HG02970 (cell line): ENCODE data around the gene TAF1B.
"Not testable (repeated sequence)": the region's sequence is repeated elsewhere in the genome, so short reads cannot be mapped to it uniquely, and the experiment has no call there.

Source experiments
- ATAC-seq: cut with Tn5 transposase; IDR thresholded peaks from one replicate; pipeline ENCODE4 v1.9.1; 2021; ENCODE audit warnings: mild to moderate bottlenecking, moderate library complexity, moderate number of reproducible peaks; ENCODE audit not compliant: unreplicated experiment, low FRiP score

The TAF1B gene

DNA sequence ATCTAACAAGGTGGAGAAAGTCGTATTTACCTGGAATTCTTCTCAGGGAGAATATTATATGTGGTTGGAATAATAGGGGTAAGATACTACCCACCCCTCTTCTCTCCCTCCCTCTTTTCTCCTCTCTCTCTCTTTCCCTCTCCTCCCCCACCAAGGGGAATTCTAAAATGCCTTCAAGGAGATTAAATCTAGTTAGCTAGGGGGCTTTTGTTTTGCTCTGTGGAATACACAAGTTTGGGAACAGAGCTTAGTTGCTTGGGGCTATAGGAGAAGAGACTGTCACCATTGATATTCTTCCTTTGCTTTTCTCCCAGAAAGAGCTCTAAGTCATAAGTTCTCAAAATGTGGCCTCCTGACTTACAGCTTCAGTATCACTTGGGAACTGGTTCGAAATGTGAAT is 34.5 kb downstream of the TAF1B start:
- no peak for ATAC-seq

DNA sequence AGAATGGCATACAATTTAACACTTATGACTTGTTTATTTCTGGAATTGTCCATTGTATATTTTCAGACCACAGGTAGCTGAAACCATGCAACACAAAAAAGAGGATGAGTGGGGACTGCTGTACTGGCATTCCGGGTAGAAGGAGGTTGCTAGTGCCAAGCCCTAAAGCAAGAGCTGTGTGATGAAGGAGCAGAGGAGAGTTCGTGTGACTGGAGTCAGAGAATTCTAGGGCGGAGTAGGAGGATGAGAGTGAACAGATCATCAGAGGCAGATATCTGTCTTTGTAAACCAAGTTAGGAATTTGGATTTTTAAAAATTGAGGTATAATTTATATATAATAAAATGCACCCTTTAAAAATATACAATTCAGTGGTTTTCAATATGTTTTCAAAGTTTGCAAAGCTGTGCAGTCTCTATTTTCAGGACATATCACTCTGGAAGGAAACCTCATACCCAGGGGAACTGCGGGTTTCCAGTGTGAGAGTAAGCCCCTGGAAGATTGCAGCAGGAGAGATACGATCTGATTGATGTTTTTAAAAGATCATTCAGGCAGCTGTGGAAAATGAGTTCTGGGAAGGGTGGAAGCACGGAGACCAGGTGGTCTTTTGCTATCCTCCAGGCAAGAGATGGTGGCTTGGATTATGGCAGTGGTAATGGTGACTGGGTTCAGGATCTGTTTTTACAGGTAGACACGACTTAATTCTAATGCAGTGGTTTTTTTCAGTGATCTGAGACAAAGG is 36.4 kb downstream of the TAF1B start:
- ATAC-seq: no peak

DNA sequence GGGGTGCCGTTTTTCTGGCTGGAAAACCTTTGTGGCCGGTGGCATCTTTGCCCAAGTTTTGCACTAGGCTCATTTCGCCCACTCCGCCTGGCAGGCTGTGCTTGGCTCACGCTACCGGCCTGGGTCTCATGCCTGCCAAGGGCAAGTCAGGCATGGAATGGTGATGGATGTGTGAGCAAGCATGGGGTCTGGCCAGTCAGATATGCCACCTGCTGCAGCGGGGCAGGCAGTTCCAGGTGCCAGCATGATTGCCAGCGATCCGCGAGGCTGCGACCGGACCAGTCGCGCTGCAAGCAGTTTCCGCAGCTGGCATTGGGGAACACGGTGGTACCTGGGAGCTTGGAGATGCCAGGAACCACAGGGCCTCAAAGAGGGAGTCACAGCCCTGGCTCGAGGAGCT is 40.6 kb downstream of the TAF1B start:
- no peak for ATAC-seq

DNA sequence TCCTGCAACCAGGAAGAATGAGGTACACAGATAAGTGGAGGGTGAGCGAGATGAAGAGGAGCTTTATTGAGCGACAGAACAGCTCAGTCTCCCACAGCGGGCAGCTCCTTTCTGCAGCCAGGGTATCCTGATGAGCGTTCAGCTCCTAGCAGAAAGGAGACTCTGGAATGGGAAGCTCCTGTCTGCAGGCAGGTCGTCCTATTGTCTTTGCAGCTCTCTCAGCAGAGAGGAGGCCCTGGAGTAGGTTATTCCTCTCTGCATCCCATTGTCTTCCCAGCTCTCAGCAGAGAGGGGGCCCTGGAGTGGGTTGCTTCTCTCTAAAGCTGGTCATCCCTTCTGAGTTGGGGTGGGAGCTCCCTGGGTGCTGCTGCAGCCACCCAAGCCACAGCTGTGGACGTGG is 41.2 kb downstream of the TAF1B start:
- no peak for ATAC-seq

DNA sequence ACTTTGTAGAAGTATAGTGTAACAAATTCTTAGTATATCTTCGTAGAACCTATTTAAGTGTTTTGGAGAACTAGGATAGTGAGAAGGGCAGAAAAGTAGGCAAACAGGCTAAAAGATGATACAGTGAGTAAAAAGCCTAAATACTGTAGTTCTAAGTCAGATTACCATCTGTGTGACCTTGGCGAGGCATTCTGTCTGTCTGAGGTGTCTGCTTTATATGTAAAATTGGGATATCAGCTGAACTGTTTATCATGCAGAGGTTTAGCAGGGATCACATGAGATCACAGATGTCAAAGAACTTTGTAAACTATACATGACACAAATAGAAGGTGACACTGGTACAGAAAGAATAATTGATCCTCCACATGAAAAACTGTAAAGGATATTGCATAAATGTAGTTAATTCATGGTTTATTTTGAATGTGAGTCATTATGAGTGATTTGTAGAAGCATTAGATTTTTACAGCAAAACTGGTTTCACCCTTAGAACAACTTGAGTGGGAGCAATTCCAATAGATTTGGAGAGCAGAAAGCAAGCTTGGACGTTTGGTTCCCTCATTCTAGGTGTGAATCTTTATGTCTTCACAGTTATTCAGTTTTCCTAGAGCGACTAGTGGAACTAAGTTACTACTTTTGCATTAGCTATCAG is 41.9 kb downstream of the TAF1B start:
- ATAC-seq: no peak

DNA sequence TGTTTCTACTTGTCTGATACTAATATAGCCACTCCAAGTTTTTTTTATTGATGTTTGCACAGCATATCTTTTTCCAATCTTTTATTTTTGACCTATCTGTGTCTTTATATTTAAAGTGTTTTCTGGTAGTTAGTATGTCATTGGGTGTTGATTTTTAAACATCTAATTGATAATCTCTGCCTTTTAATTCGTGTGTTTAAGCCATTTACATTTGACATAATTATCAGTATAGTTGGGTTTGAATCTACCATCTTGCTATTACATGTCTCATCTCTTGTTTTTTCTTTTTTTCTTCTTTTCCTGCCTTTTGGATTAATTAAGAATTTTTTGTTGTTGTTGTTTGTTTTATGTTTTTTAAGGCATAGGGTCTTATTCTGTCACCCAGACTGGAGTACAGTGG is 44.2 kb downstream of the TAF1B start:
- no peak for ATAC-seq

DNA sequence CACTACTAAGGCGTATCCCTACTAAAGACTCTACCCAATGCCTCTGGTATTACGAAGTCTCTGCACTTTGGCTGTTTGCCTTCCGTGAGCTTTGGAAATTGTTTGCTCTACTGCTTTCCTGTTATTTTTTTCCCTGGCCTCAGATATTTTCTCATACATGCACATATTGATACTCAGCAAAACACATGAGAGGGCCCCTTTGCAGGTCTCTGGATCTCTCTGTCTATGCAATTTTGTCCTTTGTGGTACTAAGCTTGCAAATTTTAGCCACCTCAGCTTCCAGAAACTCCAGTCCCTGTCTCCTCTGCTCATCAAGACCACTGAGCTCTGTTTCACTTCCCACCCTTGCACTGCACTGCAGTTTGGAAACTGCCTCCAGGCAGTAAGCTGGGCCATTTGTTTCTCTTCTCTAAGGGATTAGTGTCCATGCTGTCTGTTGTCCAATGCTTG is 46.6 kb downstream of the TAF1B start:
- ATAC-seq: no peak

DNA sequence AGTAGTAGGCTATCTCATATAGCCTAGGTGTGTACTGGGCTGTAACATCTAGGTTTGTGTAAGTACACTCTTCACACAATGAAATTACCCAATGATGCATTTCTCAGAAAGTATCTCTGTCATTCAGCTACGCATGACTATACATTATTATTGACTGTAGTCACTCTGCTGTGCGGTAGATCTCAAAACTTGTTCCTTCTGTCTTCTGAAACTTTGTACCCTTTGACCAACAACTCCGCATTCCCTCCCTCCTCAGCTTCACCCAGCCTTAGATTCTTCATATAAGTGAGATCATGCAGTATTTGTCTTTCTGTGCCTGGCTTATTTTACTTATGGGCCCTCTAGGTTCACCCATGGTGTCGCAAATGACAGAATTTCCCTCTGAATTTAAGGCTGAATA is 49.0 kb downstream of the TAF1B start:
- no peak for ATAC-seq

DNA sequence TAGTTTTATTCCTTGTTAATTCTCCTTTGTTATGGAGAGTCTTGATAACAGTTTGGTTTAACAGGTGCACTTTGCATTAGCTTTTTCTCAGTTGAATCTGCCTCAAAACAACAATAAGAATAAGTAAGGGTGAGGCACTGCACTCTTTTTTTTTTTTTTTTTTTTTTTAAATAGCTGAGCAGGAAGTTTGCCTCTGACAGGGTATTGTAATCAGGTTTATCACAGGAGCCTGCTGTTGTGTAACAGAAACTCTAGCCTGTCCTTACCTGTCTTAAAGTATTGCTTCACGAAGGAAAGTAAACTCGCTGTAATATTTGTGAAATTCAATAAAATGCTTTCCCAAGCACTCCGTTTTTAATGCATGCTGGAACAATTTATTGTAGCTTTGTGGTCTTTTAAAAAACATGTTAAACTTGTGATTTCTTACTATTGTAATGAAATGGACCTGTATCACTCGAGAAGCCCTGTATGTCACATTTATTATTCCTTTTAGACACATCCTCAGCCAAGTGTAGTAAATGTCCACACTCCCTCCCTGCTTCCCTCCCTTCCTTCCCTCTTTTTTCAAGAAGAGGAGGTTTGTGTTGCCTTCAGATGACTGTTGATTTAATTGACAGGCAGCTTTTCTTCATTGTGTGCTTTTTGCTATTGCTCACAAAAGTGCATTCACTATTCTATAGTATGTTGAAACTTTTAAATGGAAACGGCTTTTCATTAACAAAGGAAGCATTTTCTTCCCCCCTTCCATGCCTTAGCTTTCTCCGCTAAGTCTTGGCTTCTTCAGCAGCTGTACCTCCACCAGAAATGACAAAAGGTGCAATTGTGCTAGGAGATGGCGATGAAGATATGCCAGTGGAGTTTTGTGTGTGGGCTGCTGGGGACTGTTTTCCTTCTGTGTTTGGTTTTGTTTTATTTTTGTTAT is 52.7 kb downstream of the TAF1B start:
- ATAC-seq: no peak

DNA sequence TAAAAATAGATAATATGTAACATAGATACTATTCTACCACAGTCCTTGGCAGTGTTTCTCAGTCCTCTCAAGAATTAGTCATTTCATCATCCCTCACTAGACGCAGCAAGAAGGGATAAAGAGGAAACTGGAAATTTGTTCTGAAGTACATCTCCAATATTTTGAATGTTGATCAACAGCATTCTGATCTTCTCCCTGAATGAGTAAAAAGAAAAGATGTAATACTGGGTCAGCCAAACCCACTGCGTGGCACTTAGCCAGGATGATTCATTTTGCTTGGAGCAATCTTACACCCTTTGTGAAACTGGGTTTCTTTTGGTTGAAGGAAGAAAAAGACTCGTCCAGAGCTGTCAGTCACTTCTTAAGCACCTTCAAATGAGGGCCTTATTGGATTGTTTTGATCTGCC is 54.1 kb downstream of the TAF1B start:
- ATAC-seq: no peak

DNA sequence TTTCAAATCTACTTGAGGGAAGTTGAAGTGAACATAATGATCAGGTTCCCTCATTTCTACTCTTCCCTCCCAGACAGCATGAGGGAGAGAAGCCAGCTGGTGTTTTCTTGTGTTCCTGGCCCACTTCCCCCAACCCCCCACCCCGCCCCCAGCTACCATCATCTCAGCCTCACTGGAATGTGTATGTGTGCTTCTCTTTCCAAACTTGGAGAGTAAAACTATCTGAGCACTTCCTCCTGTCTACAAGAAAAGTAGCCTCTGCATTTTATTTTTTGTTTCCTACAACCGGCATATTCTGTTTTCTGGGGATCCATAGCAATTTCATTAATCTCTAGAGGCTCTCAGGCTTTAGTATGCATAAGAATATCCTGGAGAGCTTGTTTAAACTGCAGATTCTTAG is 54.6 kb downstream of the TAF1B start:
- ATAC-seq: no peak

DNA sequence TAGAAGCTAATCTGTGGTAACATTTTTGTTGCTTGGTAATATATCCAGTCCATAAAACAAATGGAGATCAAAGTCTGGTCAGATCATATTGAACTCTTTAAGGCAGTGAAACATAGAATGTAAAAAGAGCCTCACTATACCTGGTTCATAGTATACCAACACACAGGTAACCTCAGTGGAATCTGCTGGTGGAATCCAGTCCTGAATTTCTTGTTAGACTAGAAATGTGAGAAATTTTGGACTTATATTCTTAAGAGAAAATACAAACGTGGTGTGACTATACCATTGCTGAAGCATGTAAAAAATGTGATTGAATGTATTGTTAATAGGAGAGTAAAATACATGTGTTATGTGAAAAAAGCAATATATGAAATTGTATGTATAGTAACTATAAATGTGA is 62.1 kb downstream of the TAF1B start:
- ATAC-seq: no peak

DNA sequence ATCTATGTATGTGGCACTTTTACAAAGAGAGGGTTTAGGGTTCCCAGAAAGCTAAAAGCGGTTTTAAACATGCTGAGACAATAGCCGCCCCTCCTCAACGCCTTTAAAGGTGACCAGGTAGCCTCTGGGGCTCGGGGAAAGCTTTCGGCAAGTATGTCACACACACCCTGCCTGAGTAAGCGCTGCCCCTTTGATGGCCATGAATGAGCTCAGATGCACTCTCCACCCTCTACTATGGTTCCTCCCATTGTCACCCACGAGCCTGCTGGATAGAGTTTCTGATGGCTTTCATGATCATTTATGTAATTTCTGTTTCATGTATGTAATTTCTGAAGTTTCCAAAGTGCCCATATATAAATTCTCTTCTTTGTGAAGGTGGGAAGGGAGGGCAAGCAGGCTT is 64.1 kb downstream of the TAF1B start:
- ATAC-seq: no peak

DNA sequence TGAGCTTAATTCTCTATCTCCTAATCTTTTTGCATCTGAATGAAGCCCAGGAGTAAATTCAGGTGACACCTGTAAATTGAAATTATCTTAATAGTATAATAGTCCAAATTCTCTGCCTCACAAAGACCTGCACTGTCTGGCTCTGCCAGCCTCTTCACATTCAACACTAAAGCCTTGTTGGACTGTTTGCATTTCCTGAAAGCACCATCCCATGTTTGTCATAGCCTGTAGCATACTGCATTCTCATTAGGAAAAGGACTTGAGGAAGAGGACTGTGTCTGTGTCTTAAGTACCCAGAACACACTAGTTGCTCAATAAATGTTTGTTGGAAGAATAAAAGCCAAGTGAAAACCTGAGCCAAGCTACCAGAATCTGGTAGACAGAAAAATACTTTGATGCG is 65.4 kb downstream of the TAF1B start:
- ATAC-seq: no peak

DNA sequence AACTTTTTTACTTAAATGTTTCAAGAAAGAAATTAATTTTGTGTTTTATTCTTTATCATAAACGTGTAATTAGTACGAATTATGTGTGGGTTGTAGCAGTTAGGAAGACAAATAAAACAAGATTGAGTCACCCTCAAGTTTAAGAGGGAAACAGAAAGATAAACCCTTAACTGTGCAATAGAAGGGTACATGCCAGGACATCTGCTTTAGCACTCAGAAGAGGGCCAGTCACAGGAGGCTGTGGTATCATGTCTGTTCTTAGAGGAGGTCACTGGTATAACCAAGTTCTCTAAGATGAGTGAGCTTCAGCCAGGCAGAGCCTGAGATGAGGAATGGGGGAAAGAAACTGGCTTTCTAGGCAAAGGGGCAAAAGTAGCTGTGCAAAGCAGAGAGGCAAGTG is 65.8 kb downstream of the TAF1B start:
- ATAC-seq: no peak

DNA sequence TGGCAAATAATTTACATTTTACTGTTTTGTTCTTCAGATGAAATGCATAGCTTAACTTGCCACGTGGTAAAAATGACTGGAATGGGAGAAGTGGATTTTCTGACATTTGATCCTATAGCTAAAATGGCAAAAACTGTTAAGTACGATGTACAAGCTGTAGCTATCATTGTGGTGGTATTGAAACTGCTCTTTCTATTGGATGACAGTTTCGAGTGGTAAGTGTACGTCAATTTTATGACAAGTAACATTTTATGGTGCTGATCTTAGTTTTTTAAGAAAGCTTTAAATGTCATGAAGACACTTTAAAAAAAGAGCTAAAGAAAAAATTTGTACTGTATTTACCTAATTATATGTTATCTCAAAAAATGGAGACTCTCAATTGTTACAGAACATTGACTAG is 67.4 kb downstream of the TAF1B start:
- ATAC-seq: no peak

DNA sequence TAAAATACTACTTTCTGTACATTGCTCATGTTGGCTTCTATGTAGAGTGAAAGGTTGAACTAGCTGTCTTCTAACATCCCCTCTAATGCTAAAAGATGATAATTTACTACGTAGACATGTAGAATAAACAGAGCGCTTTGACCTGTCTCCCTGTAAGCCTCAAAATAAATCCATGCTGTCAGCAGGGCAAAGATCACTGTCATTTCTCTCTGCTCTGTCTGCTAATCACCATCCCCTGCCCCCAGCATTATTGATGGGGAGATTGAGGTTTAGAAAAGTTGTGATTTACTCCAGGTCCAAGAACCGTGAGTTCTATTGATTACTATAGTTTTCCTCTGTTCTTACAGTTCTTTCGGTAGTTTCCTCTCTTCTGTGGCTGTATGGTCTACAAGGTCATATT is 69.2 kb downstream of the TAF1B start:
- ATAC-seq: no peak

DNA sequence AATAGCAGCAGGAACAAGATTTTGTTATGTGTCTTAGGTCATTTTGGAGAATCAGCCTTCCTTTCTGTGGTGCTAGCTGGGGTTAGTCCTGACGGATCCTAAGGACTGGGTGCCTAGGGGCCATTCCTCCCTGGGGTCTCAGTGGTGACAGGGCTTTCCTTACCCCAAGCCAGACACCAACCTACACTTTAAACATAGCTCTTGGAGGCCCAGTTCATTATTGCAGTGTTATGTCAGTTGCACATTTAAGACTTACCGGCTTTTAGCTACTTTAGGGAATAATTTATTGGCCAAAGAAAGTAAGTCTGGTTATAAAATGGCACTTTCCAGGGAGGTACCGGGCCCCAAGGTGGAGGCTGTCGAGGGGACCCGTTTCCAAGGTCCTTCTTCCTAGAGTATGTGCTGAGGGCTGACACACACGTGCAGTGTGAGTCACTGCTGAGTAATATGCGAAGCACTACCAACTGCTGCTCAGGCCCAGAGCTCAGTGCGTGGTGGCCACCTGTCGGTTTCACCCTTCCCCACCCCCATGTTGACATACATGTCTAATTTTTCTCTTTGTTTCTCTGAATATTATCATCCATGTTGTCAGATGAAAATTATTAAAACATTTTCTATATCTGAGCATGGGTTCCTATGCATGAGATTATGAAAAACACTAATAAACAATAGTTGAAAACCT is 71.3 kb downstream of the TAF1B start:
- no peak for ATAC-seq

DNA sequence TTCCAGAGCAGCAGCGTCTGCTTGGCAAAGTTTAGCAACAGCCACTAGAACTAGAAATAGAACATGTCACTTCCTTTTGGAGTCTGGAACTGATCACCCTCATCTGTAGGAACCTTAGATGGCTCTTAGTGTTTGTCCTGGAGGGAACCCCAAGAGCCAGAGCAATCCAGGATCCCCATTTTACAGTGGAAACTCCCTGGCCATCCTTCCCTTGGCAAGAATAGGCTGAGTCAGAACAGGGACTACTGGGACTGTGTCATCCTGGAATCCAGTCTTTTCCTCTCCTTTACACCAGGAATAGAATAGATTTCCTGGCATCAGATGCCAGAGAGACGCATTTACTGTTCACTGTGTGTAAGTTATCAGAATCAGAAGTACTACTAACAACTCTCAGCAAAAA is 75.0 kb downstream of the TAF1B start:
- no peak for ATAC-seq

DNA sequence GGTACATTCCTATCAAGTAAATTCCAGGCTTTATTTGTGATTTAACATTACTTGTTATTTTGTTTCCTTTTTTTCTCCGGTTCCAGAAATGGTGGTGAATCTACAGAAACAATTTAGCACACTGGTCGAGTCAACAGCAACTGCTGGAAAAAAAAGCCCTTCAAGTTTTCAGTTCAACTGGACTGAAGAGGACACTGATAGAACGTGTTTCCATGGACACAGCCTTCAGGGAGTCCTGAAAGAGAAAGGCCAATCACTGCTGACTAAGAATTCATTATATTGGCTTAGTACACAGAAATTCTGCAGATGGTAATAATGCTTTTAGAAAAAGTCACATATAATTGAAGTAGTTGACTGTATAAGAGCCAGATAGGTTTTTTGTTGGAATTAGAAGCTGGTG is 76.2 kb downstream of the TAF1B start:
- ATAC-seq: no peak

DNA sequence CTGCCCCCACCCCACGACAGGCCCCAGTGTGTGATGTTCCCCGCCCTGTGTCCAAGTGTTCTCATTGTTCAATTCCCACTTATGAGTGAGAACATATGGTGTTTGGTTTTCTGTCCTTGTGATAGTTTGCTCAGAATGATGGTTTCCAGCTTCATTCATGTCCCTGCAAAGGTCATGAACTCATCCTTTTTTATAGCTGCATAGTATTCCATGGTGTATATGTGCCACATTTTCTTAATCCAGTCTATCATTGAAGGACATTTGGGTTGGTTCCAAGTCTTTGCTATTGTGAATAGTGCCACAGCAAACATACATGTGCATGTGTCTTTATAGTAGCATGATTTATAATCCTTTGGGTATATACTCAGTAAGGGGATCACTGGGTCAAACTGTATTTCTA is 83.7 kb downstream of the TAF1B start:
- not testable (repeated sequence) for ATAC-seq
